H1 (cell line): ENCODE measurements around the gene CARM1. TPM values are rescaled to one million over a fixed set of nuclear protein-coding genes. Genes with fewer than 3 reads are reported as not detected.

Source experiments
- CTCF ChIA-PET: fragments of 300-600 bp; sonication (Branson Sonifier 250); formaldehyde crosslinking; loops from one replicate; lab custom pipeline; 2021; ENCODE audit not compliant: partially characterized antibody; lab: Charles Lee
- POLR2A ChIA-PET: fragments of 300-600 bp; sonication (Branson Sonifier 250); formaldehyde crosslinking; loops from one replicate; lab custom pipeline; 2021; ENCODE audit warnings: inconsistent platforms; ENCODE audit not compliant: partially characterized antibody; lab: Charles Lee
- DNase-seq, 2 experiments: peaks; one replicate each; pipeline versions ENCODE4 v3.0.0 to v3.0.0-alpha.2; 2010 to 2022; ENCODE audit warnings: low spot score in 2 of 2, low read depth in 1 of 2, mixed read lengths in 1 of 2
- FAIRE-seq: peaks from 2 replicates; lab custom pipeline; 2011; peaks lifted over from hg19 to GRCh38; lab: Jason Lieb, UNC
- H2AFZ ChIP-seq: 2 replicates; pipeline ENCODE4 v1.8.1; 2012; ENCODE audit warnings: low read length, inconsistent platforms
- H2AK5ac ChIP-seq: 2 replicates; pipeline ENCODE4 v1.6.1; 2013; ENCODE audit warnings: low read depth, low read length
- H2BK120ac ChIP-seq: replicated peaks from 2 replicates; pipeline ENCODE3; 2013; ENCODE audit warnings: low read depth, low read length, inconsistent platforms
- H2BK12ac ChIP-seq: 2 replicates; pipeline ENCODE4 v1.6.1; 2013; ENCODE audit warnings: low read depth, low read length
- H2BK15ac ChIP-seq: 2 replicates; pipeline ENCODE4 v1.6.1; 2013; ENCODE audit warnings: low read length
- H2BK20ac ChIP-seq: 2 replicates; pipeline ENCODE4 v1.6.1; 2013; ENCODE audit warnings: low read length
- H2BK5ac ChIP-seq: 2 replicates; pipeline ENCODE4 v1.6.1; 2013; ENCODE audit warnings: low read depth, low read length
- H3K14ac ChIP-seq: 2 replicates; pipeline ENCODE4 v1.6.1; 2013; ENCODE audit warnings: inconsistent platforms; ENCODE audit not compliant: insufficient read length
- H3K18ac ChIP-seq: 2 replicates; pipeline ENCODE4 v1.6.1; 2013; ENCODE audit warnings: low read length; ENCODE audit errors: extremely low read depth
- H3K23ac ChIP-seq: 2 replicates; pipeline ENCODE4 v1.6.1; 2013; ENCODE audit warnings: inconsistent platforms; ENCODE audit not compliant: insufficient read length
- H3K23me2 ChIP-seq: 2 replicates; pipeline ENCODE4 v1.6.1; 2013; ENCODE audit warnings: low read depth, low read length
- H3K27ac ChIP-seq: 2 replicates; pipeline ENCODE4 v1.6.1; 2011; ENCODE audit warnings: low read depth, low read length, inconsistent platforms
- H3K27me3 ChIP-seq, 4 experiments: replicated peaks in 1 of 4; 1 replicate in 1 of 4; 2 replicates in 3 of 4; pipeline versions ENCODE4 v1.6.1 to v1.8.1; 2011 to 2013; ENCODE audit warnings: low read length in 3 of 4, mild to moderate bottlenecking in 3 of 4, inconsistent platforms in 2 of 4, mixed read lengths in 2 of 4, moderate library complexity in 1 of 4; ENCODE audit not compliant: control insufficient read depth in 3 of 4, insufficient read depth in 3 of 4; ENCODE audit errors: extremely low read depth in 1 of 4
- H3K36me3 ChIP-seq, 4 experiments: 2 replicates each; pipeline versions ENCODE4 v1.6.1 to v1.8.1; 2011 to 2013; ENCODE audit warnings: mild to moderate bottlenecking in 4 of 4, low read length in 3 of 4, moderate library complexity in 2 of 4, control low read depth in 1 of 4, inconsistent platforms in 1 of 4; ENCODE audit not compliant: insufficient read depth in 4 of 4, control insufficient read depth in 2 of 4
- H3K4ac ChIP-seq: replicated peaks from 2 replicates; pipeline ENCODE3; 2013; ENCODE audit warnings: low read length, low read depth, mixed read lengths, inconsistent platforms; ENCODE audit not compliant: insufficient read length
- H3K4me1 ChIP-seq, 4 experiments: replicated peaks in 1 of 4; 1 replicate in 1 of 4; 2 replicates in 3 of 4; pipeline versions ENCODE4 v1.6.1 to v1.8.1; 2011 to 2013; ENCODE audit warnings: low read length in 3 of 4, inconsistent platforms in 2 of 4, mixed read lengths in 1 of 4; ENCODE audit not compliant: insufficient read depth in 4 of 4, control insufficient read depth in 3 of 4
- H3K4me2 ChIP-seq, 2 experiments: 2 replicates each; pipeline versions ENCODE4 v1.6.1 to v1.8.1; 2011 to 2013; ENCODE audit warnings: low read depth in 2 of 2, low read length in 2 of 2, control low read depth in 1 of 2, inconsistent platforms in 1 of 2, mild to moderate bottlenecking in 1 of 2; ENCODE audit not compliant: insufficient read depth in 1 of 2
- H3K4me3 ChIP-seq, 4 experiments: fragments of 200-600, 300-600 bp in 1 of 4; sonication (generic), shearing (Covaris generic), sonication (Bioruptor Twin) in 1 of 4; 2 replicates each; pipeline versions ENCODE4 v1.5.1 to v1.8.1; 2011 to 2016; ENCODE audit warnings: low read length in 4 of 4, low read depth in 3 of 4, control low read depth in 2 of 4, inconsistent platforms in 2 of 4, mild to moderate bottlenecking in 2 of 4, mixed read lengths in 1 of 4, moderate library complexity in 1 of 4; ENCODE audit not compliant: insufficient read depth in 2 of 4; ENCODE audit errors: extremely low read depth in 1 of 4
- H3K56ac ChIP-seq: replicated peaks from 2 replicates; pipeline ENCODE3; 2013; ENCODE audit warnings: low read depth, mild to moderate bottlenecking, mixed read lengths, low read length, inconsistent platforms; ENCODE audit not compliant: insufficient read length
- H3K79me1 ChIP-seq: 2 replicates; pipeline ENCODE4 v1.6.1; 2013; ENCODE audit warnings: low read depth, low read length, control low read depth
- H3K79me2 ChIP-seq, 2 experiments: 2 replicates each; pipeline versions ENCODE4 v1.6.1 to v1.8.1; 2012 to 2013; ENCODE audit warnings: low read length in 2 of 2, mild to moderate bottlenecking in 2 of 2, inconsistent platforms in 1 of 2; ENCODE audit not compliant: insufficient read depth in 2 of 2, control insufficient read depth in 1 of 2
- H3K9ac ChIP-seq, 4 experiments: replicated peaks in 1 of 4; 1 replicate in 1 of 4; 2 replicates in 3 of 4; pipeline versions ENCODE4 v1.6.1 to v1.8.1; 2011 to 2013; ENCODE audit warnings: low read depth in 3 of 4, low read length in 3 of 4, control low read depth in 2 of 4, mild to moderate bottlenecking in 2 of 4, moderate library complexity in 2 of 4, inconsistent platforms in 1 of 4; ENCODE audit errors: extremely low read depth in 1 of 4
- H3K9me3 ChIP-seq, 2 experiments: 2 replicates each; pipeline versions ENCODE4 v1.6.1 to v1.8.1; 2012 to 2013; ENCODE audit warnings: mild to moderate bottlenecking in 2 of 2, moderate library complexity in 2 of 2, control low read depth in 1 of 2, inconsistent platforms in 1 of 2, low read depth in 1 of 2, low read length in 1 of 2, mixed read lengths in 1 of 2; ENCODE audit not compliant: insufficient read depth in 2 of 2
- H4K20me1 ChIP-seq, 2 experiments: replicated peaks in 1 of 2; 2 replicates each; pipeline versions ENCODE3 to v1.8.1; 2011 to 2013; ENCODE audit warnings: inconsistent platforms in 2 of 2, low read length in 2 of 2, mild to moderate bottlenecking in 1 of 2; ENCODE audit not compliant: insufficient read depth in 2 of 2, control insufficient read depth in 1 of 2
- H4K5ac ChIP-seq: 2 replicates; pipeline ENCODE4 v1.6.1; 2013; ENCODE audit warnings: low read length, low read depth, mixed read lengths, inconsistent platforms; ENCODE audit not compliant: insufficient read length
- H4K8ac ChIP-seq: 2 replicates; pipeline ENCODE4 v1.8.0; 2013; ENCODE audit warnings: mild to moderate bottlenecking, moderate library complexity, low read length, inconsistent platforms; ENCODE audit not compliant: insufficient read depth; ENCODE audit errors: extremely low read depth
- H4K91ac ChIP-seq: replicated peaks from 2 replicates; pipeline ENCODE3; 2013; ENCODE audit warnings: low read length, mixed read lengths, inconsistent platforms; ENCODE audit not compliant: insufficient read length
- CEBPB ChIP-seq: IDR thresholded peaks from 2 replicates; pipeline ENCODE4 v1.6.1; 2012; ENCODE audit warnings: low read depth, low read length
- POLR2A ChIP-seq, 2 experiments: IDR thresholded peaks; 1 replicate in 1 of 2; 2 replicates in 1 of 2; pipeline ENCODE4 v1.6.1; 2011; ENCODE audit warnings: low read depth in 2 of 2, low read length in 2 of 2, mild to moderate bottlenecking in 2 of 2; ENCODE audit errors: control extremely low read depth in 1 of 2
- TAF7 ChIP-seq: optimal IDR thresholded peaks from 2 replicates; pipeline ENCODE3; 2011; ENCODE audit warnings: low read depth, mild to moderate bottlenecking, inconsistent platforms, low read length, moderate library complexity, borderline replicate concordance
- WGBS, 2 experiments: shearing (Covaris generic) in 1 of 2; methylation state at CpG; one replicate each; pipeline versions ENCODE4 v1.1.6 to v1.1.7; 2013 to 2015; ENCODE audit warnings: low lambda C conversion rate in 2 of 2, mixed read lengths in 2 of 2, inconsistent platforms in 1 of 2, low coverage in 1 of 2, missing lambda C conversion rate in 1 of 2; ENCODE audit not compliant: insufficient replicate concordance in 2 of 2, insufficient coverage in 1 of 2, insufficient read length in 1 of 2; ENCODE audit errors: extremely low coverage in 1 of 2, missing lambda C conversion rate in 1 of 2; 5-methylcytosine and 5-hydroxymethylcytosine counted together
- polyA plus RNA-seq, 7 experiments: library from polyadenylated mRNA; depleted of rRNA in 3 of 7; stranded (reverse) in 5 of 7; unstranded in 2 of 7; fragments of >200 nt in 5 of 7; fragments of 200-250 nt in 2 of 7; gene quantifications; 1 replicate in 5 of 7; 2 replicates in 1 of 7; 4 replicates in 1 of 7; pipeline versions ENCODE4 v1.2.1 to v1.2.3, GENCODE V29; 2011 to 2013; ENCODE audit warnings: missing spikeins in 2 of 7, mixed read lengths in 2 of 7
- total RNA-seq: library from RNA; stranded (reverse); fragmentation: NEBNext Ultra II Directional; extraction: Animal tissue kit (Norgen Biotek cat#: 25700); gene quantifications from 2 replicates; pipeline ENCODE4 v1.2.1, GENCODE V29; 2021

Gene CARM1
- total and polyA plus RNA-seq, 2 of the 8 experiments (the other 6 are each of a cell fraction or from before 2014, with no cell fraction given): 134 to 164 TPM

- no peak overlapping the region for H3K9ac ChIP-seq
- peaks cover 14 to 20% of the 10 kb centered on the region in 2 experiments for H4K20me1 ChIP-seq
- ChIA-PET CTCF (interaction anchor here (1.1 to 4.4 kb wide), 7 partner anchors 10 to 47 kb away, joined by 3 to 13 read pairs (median 4); no protein-coding TSS in a partner anchor), POLR2A (interaction anchor here (0.6 to 1.5 kb wide), 5 partner anchors 16 to 123 kb away, joined by 3 read pairs; no protein-coding TSS in a partner anchor)
- H3K79me1 ChIP-seq: peaks cover 23% of the 10 kb centered on the region
- H3K23me2 ChIP-seq: peaks cover 5% of the 10 kb centered on the region
- H2AFZ ChIP-seq: no peak overlapping the region
- DNase-seq (no peak), FAIRE-seq (no peak)
- H3K4ac ChIP-seq: no peak overlapping the region
- no peaks in the 10 kb centered on the region for H3K27me3 ChIP-seq
- H3K36me3 ChIP-seq: no peaks in the 10 kb centered on the region
- no peak overlapping the region for H3K18ac ChIP-seq
- TF ChIP-seq CEBPB (no peak), POLR2A (IDR thresholded peaks at IDR 0.05; ENCODE audit: control extremely low read depth in 1 of 2, low read depth in 2 of 2, low read length in 2 of 2) (no peak), TAF7 (no peak)
- H4K91ac ChIP-seq: no peak overlapping the region
- no peak overlapping the region for H3K4me3 ChIP-seq
- H2BK15ac ChIP-seq: no peak overlapping the region
- H3K4me1 ChIP-seq: peaks cover 0 to 12% (median 8%) of the 10 kb centered on the region in 4 experiments; a peak in 6 of 7 replicates
- no peak overlapping the region for H2BK20ac ChIP-seq
- no peak overlapping the region; a peak in 1 of 4 replicates for H3K4me2 ChIP-seq
- H2BK120ac ChIP-seq: no peak overlapping the region
- H3K79me2 ChIP-seq: peaks cover 60 to 94% of the 10 kb centered on the region in 2 experiments
- H4K8ac ChIP-seq: no peak overlapping the region
- no peak overlapping the region for H3K56ac ChIP-seq
- H4K5ac ChIP-seq: no peak overlapping the region
- H2BK5ac ChIP-seq: no peak overlapping the region
- no peak overlapping the region for H2BK12ac ChIP-seq
- no peak overlapping the region for H3K14ac ChIP-seq
- 92% methylated on average over 3 of the region's 8 CpGs; no CpG with 5 or more reads in 1 of the 2 experiments for WGBS, 2 experiments
- H3K27ac ChIP-seq: no peak overlapping the region
- no peaks in the 10 kb centered on the region for H3K9me3 ChIP-seq
- H3K23ac ChIP-seq: no peak overlapping the region
- no peak overlapping the region for H2AK5ac ChIP-seq
These were observed 95.5 kb downstream of the CARM1 start for GRCh38 chr19:10966809-10967208.
